Activated CD4-positive, CD25-positive, alpha-beta regulatory T cell treated with anti-CD3 and anti-CD28 coated beads, Interleukin-2, amount 50 U/mL, for 16 hours (primary cell): ENCODE results near the gene PROK2.

ENCODE experiments used
- DNase-seq: peaks from one replicate; pipeline ENCODE4 v3.0.0-alpha.2; 2020; ENCODE audit warnings: low read depth, low spot score

Gene PROK2

DNA sequence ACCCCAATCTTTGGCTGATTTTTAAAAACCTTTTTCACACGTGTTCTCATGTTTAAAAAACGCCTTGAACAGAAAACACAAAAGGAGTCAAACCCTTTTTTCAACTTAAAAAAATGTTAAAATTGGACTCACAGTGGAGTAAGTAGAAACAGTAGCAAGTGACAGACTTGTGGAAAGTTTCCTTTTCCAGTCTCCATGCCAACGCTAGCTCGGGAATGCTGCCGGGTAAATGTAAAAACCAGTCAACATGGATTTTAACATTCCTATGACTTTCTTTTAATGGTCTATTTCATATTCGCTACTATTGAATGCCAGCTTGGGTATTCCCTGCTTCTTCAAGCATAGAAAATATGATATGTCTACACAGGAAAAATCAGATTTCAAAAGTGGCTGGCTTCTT, 1.6 kb upstream of the PROK2 start:
- no peak for DNase-seq

DNA sequence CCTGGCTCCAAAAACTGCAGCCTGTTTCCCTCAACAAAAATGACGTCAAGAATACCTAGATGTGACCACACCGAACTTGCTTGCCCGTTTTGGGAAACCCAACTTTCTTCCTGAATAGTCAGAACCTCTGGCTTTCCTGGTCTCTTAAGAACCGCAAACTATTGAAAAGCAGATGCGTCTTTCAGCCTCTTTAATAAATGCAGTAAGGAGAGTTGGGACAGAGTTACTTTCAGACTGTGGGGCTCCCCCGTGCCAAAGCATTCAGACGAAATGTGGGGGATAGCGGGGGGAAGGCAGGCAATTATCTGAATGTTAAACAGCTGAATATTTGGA, 1.2 kb upstream of the PROK2 start:
- DNase-seq, result no peak

GRCh38 chr3:71785532-71786216, 726 bp upstream of the PROK2 start:
- no peak for DNase-seq

- no peak for DNase-seq
These were observed 591 bp downstream of the PROK2 start for GRCh38 chr3:71784201-71784913.

DNA sequence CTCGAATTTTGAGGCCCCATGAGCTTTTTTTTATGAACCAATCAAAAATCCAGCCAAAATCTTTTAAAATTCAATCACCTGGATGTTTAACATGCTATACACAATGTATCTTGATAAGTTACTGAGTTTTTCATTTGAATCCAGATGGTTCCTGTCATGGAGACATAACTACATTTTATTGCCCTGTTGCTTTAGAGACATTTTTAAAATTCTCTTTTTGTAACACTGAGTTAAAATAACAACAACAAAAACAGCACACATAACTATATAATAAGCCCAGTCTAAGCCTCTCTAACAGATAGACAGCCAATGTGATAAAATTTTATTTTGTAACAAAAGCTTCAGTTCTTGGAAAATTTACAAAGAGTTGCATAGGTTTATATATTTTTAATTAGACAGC, 1.8 kb downstream of the PROK2 start:
- DNase-seq, result no peak

GRCh38 chr3:71780430-71780829, 4.5 kb downstream of the PROK2 start:
- no peak for DNase-seq

GRCh38 chr3:71779674-71780377, 5.1 kb downstream of the PROK2 start:
- no peak for DNase-seq

GRCh38 chr3:71778353-71778752, 6.6 kb downstream of the PROK2 start:
- DNase-seq, result no peak

DNA sequence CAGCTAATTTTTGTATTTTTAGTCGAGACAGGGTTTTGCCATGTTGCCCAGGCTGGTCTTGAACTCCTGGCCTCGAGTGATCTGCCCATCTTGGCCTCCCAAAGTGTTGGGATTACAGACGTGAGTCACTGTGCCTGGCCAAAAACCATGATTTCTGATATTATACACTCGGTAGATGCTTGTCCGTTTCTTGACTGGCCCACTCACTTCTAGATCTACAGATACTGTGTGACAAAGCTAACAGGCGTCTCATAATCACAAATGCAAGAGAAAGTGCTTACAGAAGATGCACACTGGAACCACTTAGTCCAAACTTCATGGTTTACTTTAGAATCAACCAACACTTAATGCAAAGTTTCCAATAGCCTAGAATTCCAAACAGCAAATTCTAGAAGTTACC, 8.4 kb downstream of the PROK2 start:
- no peak for DNase-seq

GRCh38 chr3:71771884-71772283, 13.1 kb downstream of the PROK2 start:
- no peak for DNase-seq

GRCh38 chr3:71771126-71771525, 13.8 kb downstream of the PROK2 start:
- no peak for DNase-seq

- DNase-seq, result no peak
These were observed 21.5 kb downstream of the PROK2 start for GRCh38 chr3:71763426-71763825.

DNA sequence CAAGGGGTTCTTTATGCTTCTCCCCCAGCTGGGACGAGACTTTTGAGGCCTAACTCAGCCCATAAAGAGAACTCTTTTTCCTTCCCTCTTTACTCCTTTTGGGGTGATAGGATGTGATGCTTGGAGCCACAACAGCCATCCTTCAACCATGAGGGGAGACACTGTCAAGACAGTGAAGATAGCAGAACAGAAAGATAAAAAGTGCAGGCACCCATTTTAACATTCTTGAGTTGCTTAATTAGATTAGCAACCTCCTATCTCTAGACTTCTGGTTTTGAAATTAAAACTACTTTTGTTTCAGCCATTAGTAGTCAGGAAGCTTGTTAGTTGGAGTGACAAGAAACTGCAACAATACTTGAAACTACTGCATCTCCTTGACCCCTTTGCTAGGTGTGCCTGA, 24.8 kb downstream of the PROK2 start:
- DNase-seq, result no peak

- DNase-seq, result no peak
These were observed 25.5 kb downstream of the PROK2 start for GRCh38 chr3:71759401-71759800.

DNA sequence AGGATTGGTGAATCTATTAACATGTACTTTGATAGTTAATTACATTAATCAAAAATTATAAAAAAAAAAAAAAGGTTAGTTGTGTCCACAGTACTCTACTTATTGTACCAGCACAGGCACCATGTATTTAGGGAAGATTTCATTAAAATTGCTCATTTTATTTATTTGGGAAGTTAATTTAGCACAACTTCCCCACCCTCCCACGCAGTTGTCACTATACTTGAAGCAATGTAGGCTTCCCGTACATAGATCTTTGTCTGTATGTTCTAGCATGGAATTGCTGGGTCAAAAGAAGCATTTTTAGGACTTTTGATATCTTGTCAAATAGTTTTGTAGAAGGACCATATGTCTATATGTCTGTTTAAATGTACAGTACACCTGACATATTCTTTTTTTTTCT, 26.9 kb downstream of the PROK2 start:
- no peak for DNase-seq

DNA sequence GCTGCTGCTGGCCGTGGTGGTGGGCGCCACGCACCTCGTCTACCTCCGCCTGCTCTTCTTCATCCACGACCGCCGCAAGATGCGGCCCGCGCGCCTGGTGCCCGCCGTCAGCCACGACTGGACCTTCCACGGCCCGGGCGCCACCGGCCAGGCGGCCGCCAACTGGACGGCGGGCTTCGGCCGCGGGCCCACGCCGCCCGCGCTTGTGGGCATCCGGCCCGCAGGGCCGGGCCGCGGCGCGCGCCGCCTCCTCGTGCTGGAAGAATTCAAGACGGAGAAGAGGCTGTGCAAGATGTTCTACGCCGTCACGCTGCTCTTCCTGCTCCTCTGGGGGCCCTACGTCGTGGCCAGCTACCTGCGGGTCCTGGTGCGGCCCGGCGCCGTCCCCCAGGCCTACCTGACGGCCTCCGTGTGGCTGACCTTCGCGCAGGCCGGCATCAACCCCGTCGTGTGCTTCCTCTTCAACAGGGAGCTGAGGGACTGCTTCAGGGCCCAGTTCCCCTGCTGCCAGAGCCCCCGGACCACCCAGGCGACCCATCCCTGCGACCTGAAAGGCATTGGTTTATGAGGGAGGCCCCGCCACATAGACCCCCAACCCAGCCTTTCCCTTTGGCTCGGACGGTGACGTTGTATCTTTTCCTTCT, 30.2 kb downstream of the PROK2 start:
- no peak for DNase-seq

GRCh38 chr3:71753701-71754609, 31.0 kb downstream of the PROK2 start, which contains the start of gene GPR27:
GPR27 (plus strand) TSS chr3:71753855; CDS start chr3:71754050, 195 bp downstream.
- DNase-seq, result no peak

DNA sequence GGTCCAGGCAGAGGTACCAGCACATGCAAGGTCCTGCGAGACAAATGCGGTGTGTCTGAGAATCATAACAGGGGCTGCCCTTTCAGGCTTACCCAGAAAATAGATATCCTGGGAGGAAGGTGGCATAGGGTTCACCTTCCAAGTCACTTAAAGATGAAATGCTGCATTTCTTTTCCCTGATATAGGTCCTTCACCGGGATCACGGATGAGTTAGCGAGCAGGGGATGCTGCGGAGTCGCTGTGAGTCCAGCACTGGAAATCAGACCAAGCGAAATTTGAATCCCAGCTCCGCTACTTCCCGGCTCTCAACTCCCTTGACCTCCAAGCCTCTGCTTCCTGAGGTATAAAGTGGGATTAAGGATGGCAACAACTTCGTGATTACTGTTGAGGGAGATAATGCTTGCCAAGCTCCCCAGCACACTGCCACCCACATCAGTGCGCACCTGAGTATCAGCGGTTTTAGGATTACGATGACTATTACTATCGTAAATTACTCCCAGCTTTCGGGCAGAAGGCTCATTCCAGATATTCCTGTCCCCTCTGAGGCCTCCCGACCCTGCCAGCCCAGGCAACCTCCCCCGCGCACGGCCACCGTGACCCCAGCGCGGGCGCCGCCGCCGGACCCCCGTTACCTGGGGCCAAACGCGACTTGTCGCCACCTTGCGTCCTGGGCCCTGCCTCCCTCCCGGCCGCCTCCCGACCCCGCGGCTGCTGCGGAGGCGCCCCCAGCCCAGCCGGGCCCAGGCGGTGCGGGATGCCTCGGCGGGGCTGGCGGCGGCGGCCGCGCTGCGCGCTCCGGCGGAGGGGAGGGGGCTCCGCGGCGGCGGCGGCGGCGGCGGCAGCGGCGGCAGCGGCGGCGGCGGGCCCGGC, 31.9 kb downstream of the PROK2 start:
- DNase-seq, result no peak

- no peak for DNase-seq
These were observed 33.3 kb downstream of the PROK2 start for GRCh38 chr3:71751602-71752001.

DNA sequence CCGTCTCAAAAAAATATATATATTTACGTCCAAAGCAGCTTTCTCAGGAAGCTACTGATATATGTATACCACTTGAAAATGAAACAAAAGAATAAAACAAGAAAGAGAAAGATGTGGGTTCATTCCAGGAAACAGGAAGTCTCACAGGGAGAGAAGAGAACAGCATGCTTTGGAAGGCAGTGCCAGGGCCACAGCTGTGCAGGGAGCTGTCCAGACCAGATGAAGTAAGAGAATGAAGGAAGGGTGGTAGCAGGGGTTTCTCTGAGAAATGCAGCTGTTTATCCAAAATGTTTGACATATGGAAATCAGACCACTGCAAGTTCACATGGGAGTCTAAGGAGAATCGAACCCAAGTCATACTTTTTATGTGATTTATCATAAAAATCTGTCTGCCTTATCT, 40.2 kb downstream of the PROK2 start:
- DNase-seq, result no peak
